Measurements from ENCODE around the gene DIP2B.
"Not testable (repeated sequence)": the region's sequence is repeated elsewhere in the genome, so short reads cannot be mapped to it uniquely, and the experiment has no call there.

The DIP2B gene

GRCh38 chr12:50504798-50505674 is at the start of gene DIP2B:
Gene DIP2B, plus strand, starts transcription at chr12:50504985. Its CDS starts 156 bp downstream, at chr12:50505141.
- peak; percentile 25 for DNase-seq

DNA sequence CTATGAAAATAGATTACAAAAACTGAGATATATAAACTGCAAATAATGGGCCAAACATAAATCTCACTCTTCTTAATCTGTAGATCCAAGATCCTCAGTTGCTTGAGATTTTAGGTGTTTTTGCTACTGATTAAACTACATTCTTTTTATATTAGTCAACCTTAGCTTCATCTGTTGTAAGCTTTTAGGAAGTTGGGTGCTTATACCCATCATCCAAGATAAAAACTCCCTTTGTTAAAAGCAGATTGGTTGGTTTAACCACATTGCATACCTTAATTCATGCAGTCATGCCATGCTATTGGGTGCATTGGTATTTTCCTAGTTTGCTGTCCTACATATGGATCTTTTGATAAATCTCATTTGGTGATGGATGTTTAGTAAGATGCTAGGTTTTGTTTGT is 46.2 kb upstream of the DIP2B start:
- DNase-seq = no peak

- no peak for DNase-seq
Observed at GRCh38 chr12:50467439-50467838, 37.3 kb upstream of the DIP2B start.

DNA sequence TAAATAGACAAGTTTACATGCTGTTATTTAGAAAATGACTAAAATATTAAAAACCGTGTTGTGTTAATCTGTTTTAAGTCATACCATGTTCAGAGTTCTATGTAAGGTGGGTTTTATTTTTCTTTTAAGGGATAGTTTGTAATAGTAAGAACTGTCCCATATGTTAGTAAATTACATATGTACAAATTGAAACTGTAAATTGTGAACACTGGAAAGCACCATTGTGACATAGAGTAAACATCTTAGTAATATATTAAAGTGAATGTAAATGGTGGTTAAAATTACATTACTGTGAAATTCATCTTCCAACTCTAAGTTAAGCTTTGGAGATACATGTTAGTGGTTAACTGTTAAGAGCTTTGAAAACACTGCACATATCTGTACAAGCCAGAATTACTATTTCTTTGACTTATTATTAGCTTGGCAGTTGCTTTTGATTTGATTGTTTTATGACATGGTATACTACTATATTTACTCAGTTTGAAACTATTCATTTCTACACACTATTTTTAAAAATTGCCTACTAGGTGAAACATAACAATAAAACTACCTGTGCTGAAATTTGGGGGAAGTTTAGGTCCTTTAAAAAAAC is 27.4 kb upstream of the DIP2B start:
- DNase-seq = no peak

- DNase-seq = no peak
Observed at GRCh38 chr12:50482571-50482970, 22.2 kb upstream of the DIP2B start.

DNA sequence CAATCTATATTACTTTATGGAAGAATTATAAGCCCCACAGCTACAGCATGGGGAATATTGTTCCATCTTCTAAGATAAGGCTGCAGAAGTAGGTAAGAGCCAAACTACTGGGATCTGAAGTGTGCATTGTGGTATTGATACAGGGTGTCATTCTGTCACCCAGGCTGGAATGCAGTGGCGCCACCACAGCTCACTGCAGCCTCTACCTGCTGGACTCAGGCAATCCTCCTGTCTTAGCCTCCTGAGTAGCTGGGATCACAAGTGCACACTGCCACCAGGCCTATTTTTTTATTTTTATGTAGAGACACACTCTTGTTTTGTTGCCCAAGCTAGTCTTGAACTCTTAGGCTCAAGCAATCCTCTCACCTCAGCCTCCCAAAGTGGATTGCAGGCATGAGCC is 21.3 kb upstream of the DIP2B start:
- no peak for DNase-seq

DNA sequence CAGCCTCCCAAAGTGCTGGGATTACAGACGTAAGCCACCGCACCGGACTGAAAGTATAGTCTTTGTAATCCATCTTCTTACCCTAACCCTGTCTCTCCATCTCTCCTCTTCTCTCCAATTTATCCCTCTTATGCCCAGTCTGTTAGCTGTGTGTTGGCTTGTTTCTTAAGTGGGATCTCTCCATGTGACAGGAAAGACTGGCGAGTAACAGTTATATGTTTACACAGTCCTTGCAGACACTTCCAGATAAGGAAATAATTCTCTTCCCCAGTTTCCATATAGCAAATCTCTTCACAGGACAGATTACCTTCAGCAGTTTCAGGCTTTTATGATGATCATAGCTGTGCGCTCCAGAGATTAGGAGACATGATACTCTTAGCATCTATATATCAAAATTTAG is 16.0 kb upstream of the DIP2B start:
- no peak for DNase-seq

DNA sequence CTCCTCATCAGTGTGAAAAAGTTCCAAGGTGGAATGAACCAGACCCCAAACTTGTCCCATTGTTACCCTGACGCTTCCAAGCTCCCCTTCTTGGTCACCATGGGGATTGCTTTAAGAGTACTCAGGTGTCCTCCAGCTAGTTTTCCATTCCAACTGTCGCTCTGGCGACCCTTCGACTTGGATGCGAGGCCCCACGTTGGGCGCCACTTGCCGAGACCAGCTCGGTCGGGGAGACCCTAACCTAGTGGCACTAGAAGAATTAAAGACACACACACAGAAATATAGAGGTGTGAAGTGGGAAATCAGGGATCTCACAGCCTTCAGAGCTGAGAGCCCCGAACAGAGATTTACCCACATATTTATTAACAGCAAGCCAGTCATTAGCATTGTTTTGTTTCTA is 6.7 kb upstream of the DIP2B start:
- not testable (repeated sequence) for DNase-seq

- no peak for DNase-seq
Observed at GRCh38 chr12:50505675-50506530, 1.1 kb downstream of the DIP2B start.

DNA sequence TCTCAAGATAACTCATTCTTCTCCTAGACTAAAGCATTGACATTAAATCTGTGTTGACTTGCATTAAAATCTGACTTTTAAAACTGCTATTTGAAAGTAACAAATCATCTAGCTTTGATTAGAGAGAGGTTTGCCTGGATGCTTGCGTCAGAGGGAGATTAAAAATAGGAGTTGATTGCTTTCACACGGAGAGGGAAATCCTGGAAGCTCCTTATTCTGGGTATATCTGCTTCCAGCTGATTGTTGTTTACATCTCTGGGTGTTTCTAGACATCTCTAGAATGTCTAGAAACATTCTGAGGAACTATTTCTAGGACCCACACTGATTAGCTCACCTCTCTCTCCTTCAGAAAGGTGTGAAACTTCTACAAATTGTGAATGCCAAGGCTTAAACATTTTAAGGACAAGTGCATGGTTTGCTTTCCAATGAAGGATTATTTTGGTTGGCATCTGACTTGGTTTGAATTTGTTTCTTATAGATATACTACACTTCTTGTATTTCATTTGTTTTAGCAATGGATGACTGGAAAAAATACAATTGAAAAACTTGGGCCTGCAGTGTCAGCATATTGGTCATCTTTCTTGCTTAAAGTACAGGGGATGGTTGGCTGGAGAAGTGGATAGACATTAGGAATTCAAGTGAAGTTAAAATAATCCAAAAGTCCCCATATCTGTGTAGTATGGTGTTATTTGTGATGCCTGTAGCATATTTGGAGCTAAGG is 2.1 kb downstream of the DIP2B start:
- no peak for DNase-seq

DNA sequence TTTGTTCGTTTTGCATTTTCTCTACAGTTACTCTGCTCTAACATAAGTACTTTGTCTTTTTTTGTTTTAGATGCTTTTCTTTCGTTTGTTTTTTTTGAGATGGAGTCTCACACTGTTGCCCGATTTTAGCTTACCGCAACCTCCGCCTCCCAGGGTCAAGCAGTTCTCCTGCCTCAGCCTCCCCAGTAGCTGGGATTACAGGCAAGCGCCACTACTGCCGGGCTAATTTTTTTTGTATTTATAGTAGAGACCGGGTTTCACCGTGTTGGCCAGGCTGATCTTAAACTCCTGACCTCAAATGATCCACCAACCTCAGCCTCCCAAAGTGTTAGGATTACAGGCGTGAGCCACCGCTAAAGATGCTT is 2.7 kb downstream of the DIP2B start:
- no peak for DNase-seq

GRCh38 chr12:50507930-50508329 is 3.1 kb downstream of the DIP2B start:
- no peak for DNase-seq

GRCh38 chr12:50508414-50508813 is 3.6 kb downstream of the DIP2B start:
- DNase-seq = no peak

DNA sequence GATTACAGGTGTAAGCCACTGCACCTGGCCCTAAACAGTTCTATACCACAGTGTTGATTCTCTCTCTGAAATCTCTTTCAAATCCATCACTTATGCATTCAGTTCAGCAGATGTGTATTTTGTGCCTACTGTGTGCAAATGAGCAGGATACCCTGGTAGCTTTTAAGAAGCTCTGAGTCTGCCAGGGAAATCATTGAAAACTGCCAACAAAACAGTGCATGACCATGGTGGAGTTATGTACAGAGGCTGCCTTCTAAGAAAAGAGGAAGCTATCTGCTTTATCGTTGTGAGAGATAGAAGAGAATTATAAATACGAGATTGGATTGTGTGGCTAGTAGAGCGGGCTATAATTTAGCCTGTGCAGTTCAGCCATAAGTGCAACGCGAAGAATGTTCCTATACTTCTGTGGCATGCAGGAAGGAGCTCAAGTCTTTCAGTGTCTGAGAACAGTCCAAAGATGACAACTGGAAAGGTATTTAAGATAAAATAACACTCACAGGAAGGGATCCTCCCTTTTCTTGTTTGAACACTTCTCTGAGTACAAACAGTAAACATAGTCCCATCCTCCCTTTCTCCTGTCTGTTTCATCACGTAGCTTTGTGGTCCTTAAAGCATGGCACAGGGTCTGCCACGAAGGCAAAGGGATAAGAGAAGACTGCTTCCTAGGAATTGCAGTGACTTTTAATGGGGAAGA is 4.3 kb downstream of the DIP2B start:
- no peak for DNase-seq

- DNase-seq = no peak
Observed at GRCh38 chr12:50514526-50515276, 9.9 kb downstream of the DIP2B start.

- DNase-seq = no peak
Observed at GRCh38 chr12:50515587-50515986, 10.8 kb downstream of the DIP2B start.

DNA sequence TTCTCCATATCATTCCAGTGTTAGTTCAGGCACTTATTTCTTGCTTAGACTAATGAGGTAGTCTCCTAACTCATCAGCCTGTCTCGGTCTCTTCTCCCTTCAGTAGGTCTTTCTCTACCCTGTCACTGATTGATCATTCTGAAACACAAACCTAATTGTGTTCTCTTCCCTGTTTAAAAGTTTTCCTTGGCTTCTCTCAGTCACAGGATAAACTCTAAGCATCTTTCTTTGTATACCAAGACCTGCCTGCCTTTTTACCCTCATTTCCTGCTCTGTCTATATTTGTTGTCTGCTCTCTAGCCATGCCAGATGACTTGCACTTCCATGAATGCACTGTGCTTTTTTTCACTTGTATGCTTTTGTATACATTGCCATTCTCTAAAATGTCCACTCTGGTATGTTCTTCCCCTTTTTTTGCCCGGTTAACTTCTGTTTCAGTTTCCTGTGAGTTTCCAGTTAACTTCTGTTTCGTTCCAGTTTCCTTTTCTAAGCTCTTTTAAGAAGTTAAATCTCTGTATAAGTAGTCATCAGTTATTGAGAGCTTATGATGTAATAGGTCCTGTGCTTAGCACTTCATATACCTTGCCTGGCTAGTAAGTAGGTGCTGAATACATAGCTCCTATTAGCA is 12.8 kb downstream of the DIP2B start:
- no peak for DNase-seq

- no peak for DNase-seq
Observed at GRCh38 chr12:50518090-50518489, 13.3 kb downstream of the DIP2B start.

DNA sequence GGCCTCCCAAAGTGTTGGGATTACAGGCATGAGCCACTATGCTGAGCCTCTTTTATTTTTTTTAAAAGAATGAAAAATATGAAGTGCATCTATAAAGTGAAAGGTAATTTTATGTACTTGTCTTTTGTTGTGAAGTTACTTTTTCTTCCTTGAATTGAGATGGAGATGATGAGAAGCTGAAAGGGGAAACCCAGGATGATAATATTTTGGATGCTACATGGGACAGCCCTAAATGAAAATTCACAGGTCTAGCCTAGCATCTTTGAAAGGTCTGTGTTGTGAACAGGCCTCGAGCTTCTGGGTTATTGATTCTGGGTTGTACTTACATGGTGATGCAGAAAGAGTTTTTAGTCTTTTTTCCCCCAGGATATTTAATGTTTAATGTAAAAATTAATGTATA is 14.6 kb downstream of the DIP2B start:
- DNase-seq = no peak

DNA sequence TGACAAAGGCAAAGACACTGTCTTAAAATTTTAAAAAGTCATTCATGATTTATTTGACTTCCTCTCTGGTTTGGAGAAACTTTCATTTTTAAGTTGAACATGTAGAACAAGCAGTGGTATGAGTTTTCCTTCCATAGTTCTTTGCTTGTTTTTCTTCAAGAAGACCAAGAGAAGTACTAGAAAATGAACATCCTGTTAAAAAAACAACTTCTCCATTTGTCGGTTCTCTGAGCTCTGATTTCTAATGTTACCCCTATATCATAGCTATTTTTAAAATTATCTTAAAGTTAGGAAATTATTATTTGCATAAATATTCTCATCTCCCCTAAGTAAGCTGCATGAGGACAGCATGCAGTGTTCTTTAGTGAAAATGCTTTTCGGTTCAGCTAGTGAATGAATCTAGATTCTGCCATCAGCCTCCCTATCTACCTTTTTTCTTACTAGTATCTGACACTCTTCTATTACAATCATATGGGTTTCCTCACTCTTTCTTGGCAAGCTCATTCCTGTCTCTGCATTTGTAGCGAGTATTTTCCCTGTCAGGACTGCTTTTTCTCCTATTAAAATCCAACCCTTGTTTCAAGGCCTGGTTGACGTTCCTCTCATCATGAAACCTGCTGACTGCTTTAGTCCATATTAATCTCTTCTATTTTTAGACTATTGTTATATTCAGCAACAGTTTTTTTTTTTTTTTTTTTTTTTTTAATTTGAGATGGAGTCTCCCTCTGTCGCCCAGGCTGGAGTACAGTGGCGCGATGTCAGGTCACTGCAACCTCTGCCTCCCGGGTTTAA is 15.8 kb downstream of the DIP2B start:
- no peak for DNase-seq

Measured in NCI-H1436 treated with DMSO at 0.1 percent for 48 hours (cell line).